NCI-H2196 (cell line): Measurements from ENCODE around the gene CALHM3.

Experiments used
- DNase-seq: peaks from one replicate; lab custom pipeline; 2025; ENCODE audit not compliant: unreplicated experiment; lab: John Stamatoyannopoulos, UW

Gene CALHM3

DNA sequence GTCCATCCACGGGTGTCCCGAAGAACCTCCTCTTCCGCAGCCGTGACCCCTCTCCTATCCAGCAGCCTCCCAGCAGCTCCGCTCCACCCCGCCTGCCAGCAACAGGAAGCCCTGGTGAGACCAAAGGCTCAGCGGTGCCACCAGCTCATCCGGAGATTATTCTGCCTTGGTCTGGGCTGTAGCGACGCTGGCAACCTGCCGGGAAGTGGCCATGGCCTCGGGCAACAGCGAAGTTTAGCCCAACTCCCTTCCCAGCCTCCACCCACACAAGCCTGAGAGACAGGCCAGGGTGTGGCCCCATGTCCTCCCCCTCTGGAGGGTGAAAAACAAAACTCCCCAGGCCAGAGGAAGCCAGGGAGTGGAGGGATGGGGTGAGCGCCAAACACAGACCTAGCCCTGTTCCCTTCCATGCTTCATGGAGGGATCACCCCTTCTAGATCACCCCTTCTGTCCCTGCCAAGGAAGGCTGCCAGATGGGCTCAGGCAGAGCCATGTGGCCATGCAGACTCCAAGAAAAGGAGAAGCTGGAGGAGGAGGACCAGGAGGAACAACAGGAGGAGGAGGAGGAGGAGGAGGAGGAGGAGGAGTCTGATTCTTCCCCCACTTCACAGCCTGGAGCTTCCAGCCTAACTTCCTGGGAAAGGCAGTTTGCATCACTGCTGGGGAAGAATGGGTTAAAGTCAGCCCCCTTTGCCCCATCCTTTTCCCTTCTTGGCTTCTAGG lies 27.8 kb downstream of the CALHM3 start:
- DNase-seq = no peak

DNA sequence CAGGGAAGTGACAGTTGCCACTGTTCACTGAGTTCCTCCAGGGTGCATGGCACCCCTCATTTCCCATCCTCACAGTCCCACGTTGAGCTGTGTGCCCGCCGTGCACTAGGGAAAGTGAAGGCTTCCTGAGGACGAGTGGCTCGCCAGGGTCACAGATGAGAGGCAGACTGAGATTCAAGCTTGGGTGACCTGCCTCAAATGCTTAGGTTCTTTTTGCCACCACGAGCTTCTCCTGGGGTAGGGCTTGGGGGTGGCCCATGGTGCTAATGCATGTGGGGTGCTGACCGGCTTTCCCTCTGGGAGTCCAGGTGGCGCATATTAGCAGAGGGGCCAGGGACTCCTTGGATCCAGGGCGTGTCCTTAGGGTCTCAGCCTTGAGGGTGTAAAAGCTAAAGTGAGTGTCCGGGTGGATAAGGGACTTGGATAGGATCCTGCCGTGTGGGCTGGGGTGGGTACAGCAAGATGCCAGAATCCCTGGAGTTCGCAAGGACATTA lies 28.8 kb downstream of the CALHM3 start:
- no peak for DNase-seq

DNA sequence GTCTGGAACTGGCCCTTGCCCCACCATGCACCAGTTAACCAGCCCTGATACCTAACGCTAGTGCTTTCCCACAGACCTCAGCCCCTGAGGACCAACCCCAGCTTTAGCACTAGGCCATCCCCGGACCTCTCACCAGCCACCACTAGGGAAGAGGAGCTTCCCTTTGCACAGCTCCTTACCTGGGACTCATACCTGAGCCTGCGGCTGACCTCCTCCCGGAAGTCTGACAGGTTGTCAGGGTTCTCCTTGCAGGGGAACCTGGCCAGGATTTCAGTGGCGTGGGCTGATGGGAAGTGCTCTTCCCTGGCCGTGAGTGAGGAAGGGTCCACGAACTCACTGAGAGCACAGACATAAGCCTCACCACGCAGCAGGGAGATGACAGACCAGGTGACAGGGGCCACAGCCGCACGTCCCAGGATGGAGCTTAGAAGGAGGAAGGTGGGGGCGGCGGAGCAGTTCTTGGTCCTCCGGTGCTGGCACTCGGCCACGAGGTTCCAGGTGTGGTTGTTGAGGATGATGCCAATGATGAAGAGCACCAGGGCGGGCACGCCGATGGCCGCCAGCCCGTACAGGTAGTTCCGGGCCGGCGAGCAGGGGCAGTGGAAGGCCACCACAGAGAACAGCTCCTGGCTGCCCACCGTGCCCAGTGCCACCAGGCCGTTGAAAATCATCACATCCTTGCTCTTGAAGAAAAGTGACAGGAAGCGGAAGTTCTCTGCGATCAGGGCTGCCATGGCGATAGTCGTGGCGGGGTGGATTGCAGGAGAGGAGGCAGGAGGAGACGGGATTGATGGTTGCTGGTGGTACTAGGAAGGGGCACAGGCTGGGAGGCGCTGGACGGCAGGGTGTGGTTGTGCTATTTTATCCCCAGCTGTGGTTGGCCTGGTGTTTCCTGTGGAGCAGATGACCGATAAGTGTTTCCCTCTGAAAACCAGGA lies 29.6 kb downstream of the CALHM3 start:
- no peak for DNase-seq

DNA sequence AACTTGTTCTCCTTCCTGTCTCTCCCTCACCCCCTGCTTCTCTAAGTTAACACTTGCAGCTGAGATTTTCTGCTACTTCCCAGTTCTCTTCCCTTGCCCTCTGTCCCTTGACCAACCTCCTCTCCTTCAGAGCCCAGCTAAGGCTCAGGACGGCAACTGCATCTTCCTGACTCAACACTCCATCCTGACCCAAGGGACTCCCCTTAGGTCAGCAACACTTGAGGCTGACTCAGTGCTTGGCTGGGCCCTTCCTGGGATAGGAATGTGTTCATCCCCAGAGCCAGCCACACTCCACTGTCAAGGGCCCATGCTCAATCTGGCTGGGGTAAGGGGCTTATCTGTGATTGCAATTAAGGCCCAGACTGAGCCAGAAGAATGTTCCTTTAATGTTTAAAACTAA lies 30.3 kb downstream of the CALHM3 start:
- no peak for DNase-seq

DNA sequence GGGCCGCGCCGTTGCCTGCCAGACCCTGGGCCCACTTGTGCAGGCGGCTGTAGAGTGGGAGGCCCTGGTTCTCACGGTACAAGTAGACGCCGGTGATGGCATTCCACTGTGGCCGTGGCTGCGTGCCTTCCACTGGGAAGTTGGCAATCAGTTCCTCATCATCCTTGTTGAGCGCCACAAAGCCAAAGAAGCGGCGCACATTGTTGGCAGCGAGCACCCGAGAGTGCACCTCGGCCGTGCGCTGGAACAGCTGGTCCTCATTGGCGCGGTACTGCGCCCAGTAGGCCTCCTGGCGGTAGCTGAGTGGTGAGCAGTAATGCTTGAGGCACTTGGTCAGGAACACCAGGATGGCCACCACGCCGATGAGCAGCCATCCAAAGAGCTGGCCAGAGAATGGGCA lies 31.9 kb downstream of the CALHM3 start:
- DNase-seq = no peak

DNA sequence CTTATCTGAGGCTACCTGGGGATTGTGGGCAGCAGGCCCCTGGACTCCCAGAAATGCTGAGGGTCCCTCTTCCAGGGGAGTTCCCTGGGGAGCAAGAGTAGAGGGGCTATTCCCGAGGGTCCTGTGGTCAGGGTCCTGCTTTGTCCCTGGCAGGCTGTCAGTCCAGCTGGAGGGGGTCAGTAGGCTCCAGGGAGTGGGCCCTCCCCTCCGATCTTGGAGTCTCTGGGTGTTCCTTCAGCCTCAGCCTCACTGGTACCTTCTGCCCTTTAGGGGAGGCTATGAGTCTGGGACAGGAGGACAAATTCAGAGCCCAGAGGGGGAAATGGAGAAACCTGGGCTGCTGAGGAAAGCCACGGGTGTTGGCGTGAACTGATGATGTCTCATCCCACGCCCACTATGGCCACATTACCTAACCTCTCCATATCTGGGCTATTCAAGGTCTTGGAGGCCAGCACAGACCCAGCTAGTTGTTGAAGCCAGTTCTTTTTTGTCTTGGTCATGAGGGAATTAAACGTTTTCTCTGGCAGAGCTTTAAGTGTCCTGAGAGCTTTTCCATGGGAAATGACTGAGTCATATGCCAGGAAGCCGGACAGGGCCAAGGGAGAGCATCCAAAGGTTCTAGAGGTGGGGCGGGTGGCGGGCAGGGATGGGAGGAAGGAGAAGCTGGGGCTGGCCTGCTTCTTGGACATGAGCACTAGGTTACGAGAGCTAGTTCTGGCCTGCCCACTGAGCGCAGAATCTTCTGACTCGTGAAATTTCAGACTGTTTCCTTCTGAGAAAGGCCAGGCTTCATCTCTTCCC lies 33.1 kb downstream of the CALHM3 start:
- no peak for DNase-seq

DNA sequence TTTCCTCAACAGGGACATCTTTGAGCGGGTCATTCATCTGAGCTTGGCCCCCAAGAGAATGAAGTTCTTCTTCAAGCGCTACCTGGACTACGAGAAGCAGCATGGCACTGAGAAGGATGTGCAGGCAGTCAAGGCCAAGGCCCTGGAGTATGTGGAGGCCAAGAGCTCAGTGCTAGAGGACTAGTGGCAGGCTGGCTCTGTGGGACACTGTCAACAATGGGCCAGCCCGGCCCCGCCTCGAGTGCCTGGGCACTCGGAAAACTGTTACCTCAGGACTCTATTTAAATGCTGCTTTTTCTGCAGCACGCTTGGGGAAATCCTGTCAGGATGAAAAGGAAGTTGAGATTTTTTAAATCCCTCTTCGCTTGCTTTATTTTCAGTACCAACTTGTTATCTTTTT lies 33.7 kb downstream of the CALHM3 start:
- no peak for DNase-seq

DNA sequence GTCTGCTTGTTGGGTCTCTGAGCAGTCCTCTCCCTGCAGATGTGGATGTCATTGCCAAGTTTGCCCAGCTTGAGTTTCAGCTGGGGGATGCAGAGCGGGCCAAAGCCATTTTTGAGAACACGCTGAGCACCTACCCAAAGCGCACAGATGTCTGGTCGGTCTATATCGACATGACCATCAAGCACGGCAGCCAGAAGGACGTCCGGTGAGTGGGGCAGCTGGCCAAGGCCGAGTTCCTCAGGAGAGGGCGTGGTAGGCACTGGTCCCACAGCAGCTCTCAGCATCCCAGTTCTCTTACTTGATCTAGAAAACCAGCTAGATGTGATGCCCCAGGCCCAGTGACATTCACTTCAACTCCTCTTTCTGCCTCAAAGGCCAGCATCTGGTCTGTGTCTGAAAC lies 34.6 kb downstream of the CALHM3 start:
- DNase-seq = no peak

DNA sequence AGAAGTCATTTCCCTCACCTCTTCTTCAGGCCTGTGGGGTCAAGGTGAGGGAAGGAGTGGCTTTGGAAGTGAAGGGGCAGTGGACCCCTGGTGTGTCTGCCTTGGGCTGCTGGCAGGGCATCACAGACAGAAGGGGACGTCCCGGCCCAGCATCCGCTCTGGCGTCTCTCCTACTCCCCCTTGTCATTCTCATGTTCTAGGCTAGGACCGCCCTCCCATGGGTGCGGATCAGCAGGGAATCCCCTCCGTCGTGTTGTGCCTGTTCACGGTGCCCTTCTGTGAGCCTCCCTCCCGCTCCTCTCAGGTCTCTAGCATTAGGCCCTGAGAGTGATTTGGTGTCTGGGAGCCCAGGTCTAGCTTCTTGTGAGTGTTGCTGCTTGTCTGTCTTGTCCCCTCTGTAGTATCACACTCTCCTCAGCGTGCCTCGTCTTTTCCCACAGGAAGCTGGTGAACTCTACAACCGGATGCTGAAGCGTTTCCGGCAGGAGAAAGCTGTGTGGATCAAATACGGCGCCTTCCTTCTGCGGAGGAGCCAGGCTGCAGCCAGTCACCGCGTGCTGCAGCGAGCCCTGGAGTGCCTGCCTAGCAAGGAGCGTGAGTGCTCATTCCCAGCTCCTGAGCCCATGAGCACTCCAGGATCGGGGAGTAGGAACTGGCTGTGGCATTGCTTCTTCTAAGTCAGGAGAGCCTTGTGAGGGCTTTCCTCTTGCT lies 35.4 kb downstream of the CALHM3 start:
- no peak for DNase-seq

DNA sequence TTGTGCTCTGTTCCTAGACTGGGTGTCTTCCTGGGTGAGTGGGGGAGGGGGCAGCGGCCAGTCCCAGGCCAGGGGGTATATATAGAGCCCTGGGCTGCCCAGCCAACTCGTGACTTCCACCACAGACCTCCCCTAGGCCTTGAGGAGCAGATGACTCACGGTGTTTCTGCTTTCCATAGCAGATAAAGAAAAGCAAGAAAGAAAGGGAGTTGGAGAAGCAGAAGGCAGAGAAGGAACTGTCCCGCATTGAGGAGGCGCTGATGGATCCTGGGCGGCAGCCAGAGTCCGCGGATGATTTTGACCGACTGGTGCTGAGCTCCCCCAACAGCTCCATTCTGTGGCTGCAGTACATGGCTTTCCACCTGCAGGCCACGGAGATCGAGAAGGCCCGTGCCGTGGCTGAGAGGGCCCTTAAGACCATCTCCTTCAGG lies 37.0 kb downstream of the CALHM3 start:
- no peak for DNase-seq

DNA sequence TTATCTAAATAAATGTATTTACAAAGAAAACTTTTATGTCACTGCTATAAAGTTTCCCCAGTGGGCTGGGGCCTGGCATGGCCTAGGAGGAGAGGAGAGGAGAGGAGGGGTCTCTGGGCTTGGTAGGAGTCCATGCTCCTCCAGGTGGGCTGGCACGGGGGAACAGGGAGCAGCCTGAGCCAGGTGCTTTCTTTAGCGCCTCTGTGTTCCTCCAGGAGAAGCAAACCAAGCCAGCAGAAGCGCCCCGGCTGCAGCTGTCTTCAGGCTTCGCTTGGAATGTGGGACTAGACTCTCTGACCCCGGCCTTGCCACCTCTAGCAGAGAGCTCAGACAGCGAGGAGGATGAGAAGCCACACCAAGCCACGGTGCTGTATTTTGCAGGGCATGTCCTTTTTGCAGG lies 37.4 kb downstream of the CALHM3 start:
- DNase-seq = no peak

DNA sequence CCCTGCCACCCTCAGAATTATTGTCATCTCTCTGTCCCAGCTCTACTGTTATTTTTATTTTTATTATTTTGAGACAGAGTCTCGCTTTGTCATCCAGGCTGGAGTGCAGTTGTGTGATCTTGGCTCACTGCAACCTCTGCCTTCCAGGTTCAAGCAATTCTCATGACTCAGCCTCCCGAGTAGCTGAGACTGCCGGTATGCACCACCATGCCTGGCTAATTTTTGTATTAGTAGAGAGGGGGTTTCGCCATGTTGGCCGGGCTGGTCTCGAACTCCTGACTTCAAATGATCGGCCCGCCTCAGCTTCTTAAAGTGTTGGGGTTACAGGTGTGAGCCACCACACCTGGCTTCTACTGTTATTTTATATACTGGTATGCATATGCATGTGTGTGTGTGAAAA lies 37.8 kb downstream of the CALHM3 start:
- DNase-seq = no peak

DNA sequence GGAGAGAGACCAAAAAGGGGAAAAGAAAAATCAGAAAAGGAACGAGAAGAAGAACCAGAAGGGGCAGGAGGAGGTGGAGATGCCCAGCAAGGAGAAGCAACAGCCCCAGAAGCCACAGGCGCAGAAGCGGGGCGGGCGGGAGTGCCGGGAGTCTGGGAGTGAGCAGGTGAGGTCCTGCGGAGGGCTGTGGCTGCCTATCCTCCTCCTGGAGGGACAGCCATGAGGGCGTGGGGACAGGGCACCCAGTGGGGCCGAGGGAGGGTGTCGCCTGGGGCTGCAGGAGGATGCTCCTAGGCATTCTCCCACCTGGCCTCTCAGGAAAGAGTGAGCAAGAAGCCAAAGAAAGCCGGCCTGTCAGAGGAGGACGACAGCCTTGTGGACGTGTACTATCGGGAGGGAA lies 38.6 kb downstream of the CALHM3 start:
- no peak for DNase-seq

DNA sequence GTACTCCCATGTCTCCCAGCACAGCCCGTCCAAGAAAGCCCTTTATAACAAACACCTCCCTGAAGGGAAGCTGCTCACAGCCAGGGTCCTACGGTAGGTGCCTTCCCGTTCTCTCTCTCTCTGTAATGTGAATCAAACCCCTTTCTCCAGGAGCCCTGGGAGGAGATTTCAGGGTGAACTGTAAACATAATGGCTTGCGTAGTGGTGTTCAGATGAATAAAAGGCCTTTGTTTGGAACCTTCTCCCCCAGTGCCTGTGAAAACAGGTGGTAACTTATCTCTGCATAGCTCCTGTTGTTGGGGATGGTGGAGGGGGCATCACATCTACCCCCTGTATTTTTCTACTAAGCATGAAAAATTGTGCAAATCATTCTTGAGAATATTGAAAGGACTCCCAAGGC lies 39.3 kb downstream of the CALHM3 start:
- DNase-seq = no peak

DNA sequence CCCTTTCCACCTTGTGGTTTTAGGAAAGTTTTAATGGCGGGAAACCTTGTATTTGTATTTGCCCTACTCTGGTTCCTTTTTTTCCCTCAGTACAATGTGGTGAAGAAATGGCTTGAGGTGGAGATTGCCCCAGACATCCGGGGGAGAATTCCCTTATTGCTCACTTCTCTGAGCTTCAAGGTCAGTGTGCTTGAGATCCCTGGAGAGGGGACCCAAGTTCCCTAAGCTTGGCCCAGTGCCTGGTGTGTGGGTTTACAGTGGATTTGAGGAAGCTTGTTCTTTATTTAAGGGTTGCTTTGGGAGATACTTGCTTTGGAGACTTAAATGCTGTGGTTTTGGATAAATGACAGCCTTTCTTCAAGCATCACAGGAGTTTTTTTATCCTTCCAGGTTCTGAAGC lies 45.2 kb downstream of the CALHM3 start:
- no peak for DNase-seq

DNA sequence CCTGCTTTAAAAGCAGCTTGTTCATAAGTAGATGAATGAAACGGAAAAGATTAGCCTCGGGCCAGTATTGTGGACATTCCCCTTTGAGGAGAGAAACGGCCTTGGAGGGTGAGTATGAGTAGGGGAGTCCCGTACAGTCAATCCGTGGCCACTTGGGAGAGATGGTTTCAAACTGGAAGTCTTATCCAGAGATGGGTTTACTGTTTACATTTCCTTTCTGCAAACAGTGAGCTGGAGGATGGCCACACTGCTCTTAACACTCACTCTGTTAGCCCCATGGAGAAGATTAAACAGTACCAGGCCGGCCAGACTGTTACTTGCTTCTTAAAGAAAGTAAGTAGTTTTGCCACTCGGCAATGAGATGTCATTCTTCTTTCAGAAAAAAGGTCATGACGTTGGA lies 47.1 kb downstream of the CALHM3 start:
- DNase-seq = no peak

DNA sequence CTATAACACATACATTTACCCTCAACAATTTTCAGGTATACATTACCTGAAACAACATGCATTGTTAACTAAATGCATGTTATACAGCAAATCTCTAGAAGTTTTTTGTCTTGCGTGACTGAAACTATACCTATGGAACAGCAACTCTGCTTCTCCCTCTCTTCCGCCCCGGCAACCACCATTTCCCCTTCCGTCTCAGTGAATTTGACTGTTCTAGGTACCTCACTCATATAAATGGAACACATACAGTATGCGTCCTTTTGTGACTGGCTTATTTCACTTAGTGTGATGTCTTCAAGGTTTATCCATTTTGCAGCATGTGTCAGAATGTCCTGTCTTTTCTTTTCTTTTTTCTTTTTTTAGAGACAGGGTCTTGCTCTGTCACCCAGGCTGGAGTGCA lies 49.4 kb downstream of the CALHM3 start:
- DNase-seq = no peak

DNA sequence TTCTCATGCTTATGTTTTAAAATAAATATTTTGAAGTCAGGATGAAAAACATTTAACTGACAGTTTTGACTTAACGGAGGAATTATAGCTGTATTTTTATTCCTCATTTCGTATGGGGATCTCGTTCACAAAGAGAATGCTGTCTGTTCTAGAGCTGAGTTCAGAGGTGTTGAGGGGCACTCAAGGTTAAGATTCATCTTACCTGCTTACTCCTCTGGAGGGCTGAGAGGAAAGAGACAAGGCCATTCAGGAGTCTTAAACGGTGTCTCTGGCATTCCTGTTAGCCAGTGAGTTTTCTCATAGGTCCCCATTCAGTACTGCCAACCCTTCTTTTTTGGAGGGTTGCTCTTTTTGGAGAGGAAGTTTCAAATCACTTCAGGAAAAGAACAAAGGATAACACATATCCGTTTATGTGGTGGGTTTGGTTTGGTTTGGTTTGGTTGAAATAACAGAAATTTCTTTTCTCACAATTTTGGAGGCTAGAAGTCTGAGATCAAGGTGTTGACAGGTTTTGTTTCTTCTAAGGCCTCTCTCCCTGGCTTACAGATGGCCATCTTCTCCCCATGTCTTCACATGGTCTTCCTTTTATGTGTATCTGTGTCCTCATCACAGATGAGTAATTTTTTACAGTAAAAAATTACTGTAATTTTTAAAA lies 49.9 kb downstream of the CALHM3 start:
- no peak for DNase-seq

DNA sequence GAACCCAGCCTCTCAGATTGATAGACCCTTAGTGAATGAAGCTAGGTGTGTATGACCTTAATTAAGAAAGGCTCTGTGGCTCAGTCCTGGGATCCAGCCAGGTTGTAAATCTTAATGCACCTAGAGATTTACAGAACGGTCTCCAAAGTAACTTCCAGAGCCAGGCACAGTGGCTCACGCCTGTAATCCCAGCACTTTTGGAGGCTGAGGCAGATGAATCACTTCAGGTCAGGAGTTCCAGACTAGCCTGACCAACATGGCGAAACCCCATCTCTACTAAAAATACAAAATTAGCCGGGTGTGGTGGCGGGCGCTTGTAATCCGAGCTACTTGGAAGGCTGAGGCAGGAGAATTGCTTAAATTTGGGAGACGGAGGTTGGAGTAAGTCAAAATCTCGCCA lies 51.2 kb downstream of the CALHM3 start:
- no peak for DNase-seq

DNA sequence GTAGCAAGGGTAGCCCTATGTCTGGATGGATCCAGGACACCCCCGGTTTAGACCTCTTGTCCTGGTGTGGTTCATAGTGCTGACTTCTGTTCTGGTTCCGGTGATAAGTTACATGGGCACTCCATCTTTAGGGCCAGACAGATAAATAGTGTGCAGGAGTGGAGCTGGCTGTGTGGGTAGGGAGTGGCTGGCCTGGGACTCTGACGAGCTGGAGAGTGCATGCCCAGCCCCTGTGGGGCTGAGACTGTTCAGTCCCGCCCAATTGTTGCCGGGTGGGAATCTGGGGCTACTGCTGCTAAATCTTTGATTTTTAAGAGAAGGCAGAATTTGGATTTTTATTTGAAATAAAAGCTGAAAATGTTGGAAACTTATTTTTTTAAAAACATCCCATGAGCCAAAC lies 55.3 kb downstream of the CALHM3 start:
- no peak for DNase-seq
